ENCODE measurements around the gene NFE2L1.
A peak's percentile ranks its signal among the peaks of the same experiment; 100 is the strongest.

Gene NFE2L1

GRCh38 chr17:48025904-48026501 is 22.2 kb upstream of the NFE2L1 start:
- Mint-ChIP-seq H3K4me1 (peaks cover 44% of the 10 kb centered on the region), H3K36me3 (ENCODE audit: low read depth) (no peaks in the 10 kb centered on the region), H3K9me3 (no peaks in the 10 kb centered on the region), H3K4me3 (peak overlapping the region; percentile 82 to 87 (median 82)), H3K27ac (peak overlapping the region in 2 of 3 experiments; percentile 19 to 63), H3K27me3 (ENCODE audit: low read depth) (peaks cover 51% of the 10 kb centered on the region)
- TF ChIP-seq, protein P1, sequence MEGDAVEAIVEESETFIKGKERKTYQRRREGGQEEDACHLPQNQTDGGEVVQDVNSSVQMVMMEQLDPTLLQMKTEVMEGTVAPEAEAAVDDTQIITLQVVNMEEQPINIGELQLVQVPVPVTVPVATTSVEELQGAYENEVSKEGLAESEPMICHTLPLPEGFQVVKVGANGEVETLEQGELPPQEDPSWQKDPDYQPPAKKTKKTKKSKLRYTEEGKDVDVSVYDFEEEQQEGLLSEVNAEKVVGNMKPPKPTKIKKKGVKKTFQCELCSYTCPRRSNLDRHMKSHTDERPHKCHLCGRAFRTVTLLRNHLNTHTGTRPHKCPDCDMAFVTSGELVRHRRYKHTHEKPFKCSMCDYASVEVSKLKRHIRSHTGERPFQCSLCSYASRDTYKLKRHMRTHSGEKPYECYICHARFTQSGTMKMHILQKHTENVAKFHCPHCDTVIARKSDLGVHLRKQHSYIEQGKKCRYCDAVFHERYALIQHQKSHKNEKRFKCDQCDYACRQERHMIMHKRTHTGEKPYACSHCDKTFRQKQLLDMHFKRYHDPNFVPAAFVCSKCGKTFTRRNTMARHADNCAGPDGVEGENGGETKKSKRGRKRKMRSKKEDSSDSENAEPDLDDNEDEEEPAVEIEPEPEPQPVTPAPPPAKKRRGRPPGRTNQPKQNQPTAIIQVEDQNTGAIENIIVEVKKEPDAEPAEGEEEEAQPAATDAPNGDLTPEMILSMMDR (IDR thresholded peaks at IDR 0.05; ENCODE audit: unreplicated experiment in 3 of 3): no peak

- Mint-ChIP-seq H3K36me3 (ENCODE audit: low read depth) (no peaks in the 10 kb centered on the region), H3K9me3 (no peaks in the 10 kb centered on the region), H3K4me1 (peaks cover 44% of the 10 kb centered on the region)
Measured at GRCh38 chr17:48026502-48027321, 21.4 kb upstream of the NFE2L1 start.

GRCh38 chr17:48027322-48027981 is 20.7 kb upstream of the NFE2L1 start:
- no peak overlapping the region for H3K27ac Mint-ChIP-seq
- TF ChIP-seq, protein P1 (IDR thresholded peaks at IDR 0.05; ENCODE audit: unreplicated experiment in 3 of 3): no peak
- H3K4me1 Mint-ChIP-seq: peaks cover 44% of the 10 kb centered on the region
- H3K4me3 Mint-ChIP-seq: no peak overlapping the region
- H3K27me3 Mint-ChIP-seq (ENCODE audit: low read depth): peaks cover 36% of the 10 kb centered on the region
- H3K9me3 Mint-ChIP-seq: no peaks in the 10 kb centered on the region
- no peaks in the 10 kb centered on the region for H3K36me3 Mint-ChIP-seq (ENCODE audit: low read depth)

More at GRCh38 chr17:48026502-48027321, 21.4 kb upstream of the NFE2L1 start:
- Mint-ChIP-seq H3K27me3 (ENCODE audit: low read depth) (peaks cover 44% of the 10 kb centered on the region), H3K4me3 (peak overlapping the region; percentile 64 to 82 (median 82)), H3K27ac (peak overlapping the region in 1 of 3 experiments; percentile 63)
- TF ChIP-seq, protein P1 (IDR thresholded peaks at IDR 0.05; ENCODE audit: unreplicated experiment in 3 of 3): peak; percentile 85 to 90 (median 90)

DNA sequence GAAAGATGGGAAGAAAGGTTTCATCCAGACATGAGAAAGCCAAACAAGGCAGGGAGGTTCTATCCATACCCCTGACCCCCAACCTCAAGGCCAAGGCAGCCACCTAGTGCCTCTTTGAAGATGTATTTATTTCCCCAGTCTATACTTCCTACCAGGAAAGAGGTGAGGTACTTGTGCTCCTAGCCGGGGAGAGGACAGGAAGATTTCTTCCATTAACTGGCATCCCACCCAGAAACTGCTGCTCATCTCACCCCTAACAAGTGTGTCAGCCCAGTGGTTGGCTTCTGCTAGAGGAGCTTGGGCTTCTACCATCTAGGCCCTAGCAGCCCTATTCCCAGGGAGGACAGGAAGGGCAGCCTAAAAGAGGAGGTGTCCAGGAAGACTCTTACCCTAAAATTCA is 19.4 kb upstream of the NFE2L1 start:
- no peaks in the 10 kb centered on the region for H3K9me3 Mint-ChIP-seq
- H3K27me3 Mint-ChIP-seq (ENCODE audit: low read depth): peaks cover 27% of the 10 kb centered on the region
- no peak overlapping the region for H3K4me3 Mint-ChIP-seq
- no peaks in the 10 kb centered on the region for H3K36me3 Mint-ChIP-seq (ENCODE audit: low read depth)
- TF ChIP-seq, protein P1 (IDR thresholded peaks at IDR 0.05; ENCODE audit: unreplicated experiment in 3 of 3): no peak
- H3K4me1 Mint-ChIP-seq: peaks cover 40% of the 10 kb centered on the region
- no peak overlapping the region for H3K27ac Mint-ChIP-seq

DNA sequence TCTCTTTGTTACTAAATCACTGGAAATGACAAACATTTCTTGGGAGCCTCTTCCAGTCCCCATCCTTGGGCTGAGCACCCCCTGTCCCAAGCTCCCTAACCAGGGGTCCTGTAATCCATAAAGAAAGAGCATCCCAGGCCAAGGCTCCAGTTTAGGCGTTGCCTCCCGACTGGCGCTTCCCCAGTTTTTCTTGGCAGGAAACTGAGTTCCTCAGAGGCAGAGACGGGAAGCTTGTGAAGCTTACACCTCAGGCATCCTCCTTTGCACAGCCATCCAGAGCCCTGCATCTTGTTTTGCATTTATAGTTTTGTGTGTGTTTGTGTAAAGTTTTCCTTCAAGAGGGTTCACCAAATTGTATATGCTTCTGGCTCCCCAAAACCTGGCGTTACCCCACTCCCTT is 17.6 kb upstream of the NFE2L1 start:
- H3K9me3 Mint-ChIP-seq: no peaks in the 10 kb centered on the region

More for the DNA sequence above, 17.6 kb upstream of the NFE2L1 start:
- Mint-ChIP-seq H3K27me3 (ENCODE audit: low read depth) (peaks cover 12% of the 10 kb centered on the region), H3K4me1 (peaks cover 25% of the 10 kb centered on the region), H3K36me3 (ENCODE audit: low read depth) (no peaks in the 10 kb centered on the region), H3K27ac (peak overlapping the region in 2 of 3 experiments; percentile 38 to 70), H3K4me3 (no peak overlapping the region)
- TF ChIP-seq, protein P1 (IDR thresholded peaks at IDR 0.05; ENCODE audit: unreplicated experiment in 3 of 3): no peak
